Measurements from ENCODE around the gene FA2H. TPM values are rescaled to one million over a fixed set of nuclear protein-coding genes. Genes with fewer than 3 reads are reported as not detected.

FA2H gene
- total and polyA plus RNA-seq, 2 of the 13 experiments (the other 11 are each of a cell fraction or from before 2014, with no cell fraction given), result 0.20 TPM; not detected in 1

- TF ChIP-seq TFAP4 (IDR thresholded peaks at IDR 0.05; ENCODE audit: borderline replicate concordance, low read depth) (no peak; the same call in 1 of the 2 replicates), THAP7 (CRISPR knock-in tag; IDR thresholded peaks at IDR 0.05) (peak; percentile 60; the same call in 1 of the 2 replicates), EP300 (IDR thresholded peaks at IDR 0.05; ENCODE audit: low read depth in 2 of 2, low read length in 2 of 2) (no peak), EP300 (CRISPR knock-in tag; IDR thresholded peaks at IDR 0.05; ENCODE audit: borderline replicate concordance) (0 out of 2 replicates have a peak, but pooled peaks have one; percentile 39), ZNF331 (CRISPR knock-in tag; IDR thresholded peaks at IDR 0.05) (peak; percentile 48; the same call in 1 of the 2 replicates), HOXA9 (CRISPR knock-in tag; IDR thresholded peaks at IDR 0.05; ENCODE audit: borderline replicate concordance) (no peak), JUN (CRISPR knock-in tag; IDR thresholded peaks at IDR 0.05) (0 out of 2 replicates have a peak, but pooled peaks have one; percentile 15), TAF1 (CRISPR knock-in tag; IDR thresholded peaks at IDR 0.05) (peak; percentile 94), RXRB (CRISPR knock-in tag; IDR thresholded peaks at IDR 0.05; ENCODE audit: borderline replicate concordance) (peak; percentile 62), ZNF781 (CRISPR knock-in tag; IDR thresholded peaks at IDR 0.05; ENCODE audit: borderline replicate concordance, not compliant biosample characterization) (peak; percentile 80), CBFB (CRISPR knock-in tag; IDR thresholded peaks at IDR 0.05) (0 out of 2 replicates have a peak, but pooled peaks have one; percentile 12), RXRA (CRISPR knock-in tag; IDR thresholded peaks at IDR 0.05) (peak; percentile 76; the same call in 1 of the 2 replicates), ZNF550 (CRISPR knock-in tag; IDR thresholded peaks at IDR 0.05; ENCODE audit: borderline replicate concordance) (peak; percentile 96), ZNF589 (CRISPR knock-in tag; conservative IDR thresholded peaks at IDR 0.05) (no peak; the same call in 1 of the 2 replicates), SMAD3 (CRISPR knock-in tag; IDR thresholded peaks at IDR 0.05) (peak; percentile 75), ZNF275 (CRISPR knock-in tag; IDR thresholded peaks at IDR 0.05; ENCODE audit: borderline replicate concordance) (peak; percentile 33; the same call in 1 of the 2 replicates), MYC (CRISPR knock-in tag; IDR thresholded peaks at IDR 0.05; ENCODE audit: borderline replicate concordance) (peak; percentile 99), CBX5 (CRISPR knock-in tag; IDR thresholded peaks at IDR 0.05; ENCODE audit: borderline replicate concordance) (no peak; the same call in 1 of the 2 replicates), RFX3 (CRISPR knock-in tag; IDR thresholded peaks at IDR 0.05) (no peak), DNMT1 (CRISPR knock-in tag; IDR thresholded peaks at IDR 0.05) (0 out of 2 replicates have a peak, but pooled peaks have one; percentile 11), HIC2 (CRISPR knock-in tag; IDR thresholded peaks at IDR 0.05; ENCODE audit: low read depth) (peak; percentile 88), SAP130 (CRISPR knock-in tag; IDR thresholded peaks at IDR 0.05; ENCODE audit: low read depth) (peak; percentile 91), SSRP1 (CRISPR knock-in tag; IDR thresholded peaks at IDR 0.05) (0 out of 2 replicates have a peak, but pooled peaks have one; percentile 51), SALL1 (CRISPR knock-in tag; IDR thresholded peaks at IDR 0.05) (peak; percentile 76), ZNF30 (CRISPR knock-in tag; IDR thresholded peaks at IDR 0.05) (peak; percentile 76; the same call in 1 of the 2 replicates), ZNF235 (CRISPR knock-in tag; IDR thresholded peaks at IDR 0.05; ENCODE audit: borderline replicate concordance) (peak; percentile 75; the same call in 1 of the 2 replicates)
Observed at GRCh38 chr16:74700438-74701225, 74.0 kb downstream of the FA2H start, which contains the start of gene MLKL (continued).
